NCI-H1417 treated with DMSO at 0.1 percent for 48 hours (cell line): Measurements from ENCODE around the gene TRAPPC3L.
A peak's percentile ranks its signal among the peaks of the same experiment; 100 is the strongest.

Experiments
- DNase-seq: peaks from one replicate; lab custom pipeline; 2025; lab: John Stamatoyannopoulos, UW

The TRAPPC3L gene

DNA sequence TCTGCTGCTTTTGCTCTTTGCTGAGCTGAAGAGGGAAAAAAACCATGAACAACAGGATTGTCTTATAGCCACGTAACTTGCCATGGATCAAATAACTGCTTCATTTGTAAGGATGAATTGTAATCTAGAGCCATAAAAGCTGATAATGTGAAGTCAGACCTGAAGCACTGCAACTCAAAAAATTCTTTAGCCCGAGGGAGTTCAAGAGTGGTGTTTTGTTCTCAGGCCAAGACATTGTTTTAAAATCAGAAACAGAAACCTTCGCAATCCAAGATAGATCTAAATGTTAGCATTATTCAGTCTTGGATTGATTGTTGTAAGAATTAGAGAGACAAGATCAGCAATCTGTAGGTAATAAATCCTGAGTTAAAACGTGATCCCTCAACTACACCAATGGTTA, at the start of gene TRAPPC3L:
TRAPPC3L (minus strand) TSS at position 34 of the 400 bp plus-strand sequence. CDS start 170 bp downstream, outside the sequence.
- no peak for DNase-seq

- no peak for DNase-seq
Measured at GRCh38 chr6:116595247-116595646, 49.8 kb upstream of the TRAPPC3L start.

DNA sequence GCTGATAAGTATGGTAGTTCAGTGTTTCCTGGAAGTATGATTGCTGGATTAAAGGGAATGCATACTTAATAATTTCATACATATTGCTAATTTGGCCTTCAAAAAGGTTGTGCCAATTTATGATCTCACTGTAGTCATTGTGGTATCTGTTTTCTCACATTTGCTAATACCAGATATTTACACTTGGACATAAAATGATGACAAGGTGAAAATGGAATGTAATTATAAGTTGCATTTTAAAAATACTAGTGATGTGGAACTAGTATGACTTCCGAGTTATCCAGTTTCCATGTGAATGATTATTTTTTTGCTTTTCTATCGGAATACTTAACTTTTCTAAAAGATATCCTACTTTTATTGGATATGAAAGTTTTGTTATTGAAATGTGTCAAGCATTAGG, 41.3 kb upstream of the TRAPPC3L start:
- no peak for DNase-seq

DNA sequence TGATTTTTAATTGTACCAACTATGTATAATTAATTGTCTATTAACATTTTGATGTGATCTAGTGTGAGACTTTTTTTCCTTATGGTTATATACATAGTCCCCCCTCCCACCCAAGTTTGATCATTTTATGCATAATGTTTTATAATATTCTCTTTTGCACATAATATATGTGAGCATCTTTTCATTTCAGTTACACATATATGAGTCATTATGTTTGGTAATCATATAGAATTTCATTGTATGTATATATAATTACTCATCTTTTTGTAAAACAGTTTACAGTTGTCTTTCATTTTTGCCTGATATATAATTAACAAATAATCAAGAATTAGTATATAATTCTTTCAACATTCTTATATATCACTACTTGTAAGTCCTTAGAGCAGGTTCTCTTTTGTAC, 40.8 kb upstream of the TRAPPC3L start:
- no peak for DNase-seq

GRCh38 chr6:116580198-116580597, 34.7 kb upstream of the TRAPPC3L start:
- DNase-seq, result no peak

DNA sequence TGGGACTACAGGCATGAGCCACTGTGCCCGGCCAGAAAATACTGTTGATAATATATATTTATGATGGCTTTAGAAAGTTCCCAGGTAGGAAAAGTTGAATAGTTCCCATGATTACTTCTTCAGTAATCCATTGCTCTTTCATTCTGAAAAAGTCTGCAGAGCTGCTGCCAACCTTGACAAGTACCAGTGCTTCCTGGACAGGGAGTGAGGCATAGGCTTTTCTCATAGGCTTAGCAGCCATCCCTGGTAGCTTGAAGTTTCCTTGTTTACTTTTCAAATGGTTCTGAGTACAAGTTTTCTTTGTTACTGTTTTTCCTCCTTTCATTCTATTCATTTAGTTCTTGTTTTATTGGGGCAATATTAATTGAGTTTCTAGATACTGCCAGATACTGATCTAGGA, 33.7 kb upstream of the TRAPPC3L start:
- DNase-seq, result no peak

DNA sequence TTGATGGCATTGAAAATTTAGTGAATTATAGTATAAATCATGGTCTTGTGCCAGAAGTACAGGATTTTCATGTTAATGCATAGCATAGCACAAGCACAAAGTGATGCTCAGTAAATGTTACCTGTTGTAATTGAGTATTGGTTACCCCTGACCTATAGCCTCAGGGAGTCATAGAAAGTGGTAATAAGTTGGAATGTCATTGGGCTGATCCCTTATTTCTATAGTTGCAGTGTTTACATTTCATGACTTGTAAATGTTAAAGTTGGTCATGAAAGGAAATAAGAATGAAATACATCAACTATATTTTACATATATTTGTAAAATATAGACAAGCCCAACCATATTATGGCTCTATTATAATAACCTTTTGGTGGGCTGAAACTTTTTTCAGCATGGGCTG, 32.9 kb upstream of the TRAPPC3L start:
- DNase-seq, result no peak

DNA sequence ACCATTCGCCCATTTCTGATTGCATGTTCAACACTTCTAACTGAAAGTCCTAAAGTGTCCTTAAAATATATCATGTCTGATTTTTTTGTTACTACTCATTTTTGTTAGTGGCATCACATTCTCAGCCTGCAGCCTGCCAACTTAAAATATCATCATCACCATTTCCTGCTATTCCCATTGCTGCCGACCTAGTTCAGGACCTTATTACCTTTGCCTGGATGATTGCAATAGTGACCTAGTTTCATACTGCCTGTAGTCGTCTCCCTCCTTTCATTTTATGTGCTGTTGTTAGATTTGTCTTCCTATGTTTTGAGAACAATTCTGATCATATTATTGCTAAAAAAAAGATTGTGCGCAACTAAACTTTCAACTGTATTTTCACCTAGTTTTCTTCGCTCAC, 32.0 kb upstream of the TRAPPC3L start:
- no peak for DNase-seq

- no peak for DNase-seq
Measured at GRCh38 chr6:116575227-116575626, 29.7 kb upstream of the TRAPPC3L start.

DNA sequence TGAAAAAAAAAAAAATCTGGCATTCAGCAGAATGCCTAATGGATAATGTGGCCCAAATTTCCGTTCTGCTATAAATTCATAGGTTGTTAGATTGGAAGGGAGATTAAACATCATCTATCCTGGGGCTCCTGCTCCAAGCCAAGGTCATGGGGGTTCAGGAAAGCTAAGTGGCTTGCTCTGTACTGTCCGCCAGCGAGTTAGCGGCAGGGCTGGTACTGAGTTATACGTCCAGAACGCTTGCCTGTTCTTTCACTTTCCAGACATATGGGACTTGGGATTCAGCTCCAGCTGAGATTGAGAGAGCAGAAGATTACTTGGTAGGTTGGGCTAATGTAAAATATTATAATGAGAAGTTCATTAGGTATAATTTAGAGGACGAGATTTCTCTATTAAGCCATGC, 26.7 kb upstream of the TRAPPC3L start:
- no peak for DNase-seq

DNA sequence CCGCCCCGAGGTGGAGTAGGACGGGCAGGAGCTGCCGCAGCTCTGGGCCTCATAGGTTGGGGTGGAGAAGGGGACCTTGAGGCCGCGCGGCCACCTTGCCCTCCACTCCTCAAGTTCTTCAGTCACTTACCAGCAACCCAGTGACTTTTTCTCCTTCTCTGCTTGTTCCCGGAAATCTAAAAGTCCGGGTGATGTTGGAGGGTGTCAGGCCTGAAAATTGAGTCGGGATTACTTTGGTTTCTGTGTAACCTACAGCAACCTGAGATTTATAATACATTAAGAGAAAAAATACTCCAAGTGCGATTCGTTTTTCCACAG, 26.2 kb upstream of the TRAPPC3L start:
- DNase-seq, result no peak

DNA sequence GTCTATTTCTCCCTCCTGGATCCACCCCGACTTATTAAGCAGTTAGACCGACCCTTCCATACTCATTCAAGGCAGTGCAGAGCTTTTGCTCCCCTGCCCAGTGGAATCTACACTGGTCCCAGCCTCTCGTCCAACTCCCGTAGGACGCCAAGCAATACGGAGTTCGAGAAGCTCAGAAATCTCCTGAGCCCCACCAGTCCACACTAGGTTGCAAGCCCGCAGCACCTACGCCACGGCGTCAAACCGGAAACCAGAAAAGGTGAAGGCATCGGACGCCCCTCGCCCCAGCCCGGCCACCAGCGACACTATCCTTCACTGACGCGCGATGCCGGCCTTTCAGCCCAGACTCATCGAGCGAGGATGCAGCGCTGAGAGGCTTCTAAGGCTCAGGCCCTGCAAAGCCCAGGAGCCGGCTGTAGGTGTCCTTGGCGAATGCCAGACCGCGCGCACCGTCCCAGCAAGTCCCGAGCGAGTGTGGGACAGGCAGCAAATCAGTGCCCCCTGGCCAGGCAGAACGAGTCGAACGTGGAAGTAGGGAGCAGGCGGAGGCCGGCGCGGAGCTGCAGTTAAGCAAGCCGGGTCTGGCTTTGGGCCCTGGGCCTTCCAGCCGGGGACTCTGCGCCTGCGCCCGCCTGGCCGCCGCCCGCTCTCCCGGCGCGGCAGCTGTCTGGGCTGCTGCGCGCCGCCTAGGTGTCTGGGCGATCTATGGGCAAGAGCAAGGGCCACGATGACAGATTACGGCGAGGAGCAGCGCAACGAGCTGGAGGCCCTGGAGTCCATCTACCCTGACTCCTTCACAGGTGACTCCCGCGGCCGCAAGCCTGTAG, 25.6 kb upstream of the TRAPPC3L start, which contains the start of gene RWDD1:
RWDD1 (plus strand) TSS at position 649 of the 827 bp plus-strand sequence; CDS start at position 728, 79 bp downstream.
- DNase-seq, result peak; percentile 92

DNA sequence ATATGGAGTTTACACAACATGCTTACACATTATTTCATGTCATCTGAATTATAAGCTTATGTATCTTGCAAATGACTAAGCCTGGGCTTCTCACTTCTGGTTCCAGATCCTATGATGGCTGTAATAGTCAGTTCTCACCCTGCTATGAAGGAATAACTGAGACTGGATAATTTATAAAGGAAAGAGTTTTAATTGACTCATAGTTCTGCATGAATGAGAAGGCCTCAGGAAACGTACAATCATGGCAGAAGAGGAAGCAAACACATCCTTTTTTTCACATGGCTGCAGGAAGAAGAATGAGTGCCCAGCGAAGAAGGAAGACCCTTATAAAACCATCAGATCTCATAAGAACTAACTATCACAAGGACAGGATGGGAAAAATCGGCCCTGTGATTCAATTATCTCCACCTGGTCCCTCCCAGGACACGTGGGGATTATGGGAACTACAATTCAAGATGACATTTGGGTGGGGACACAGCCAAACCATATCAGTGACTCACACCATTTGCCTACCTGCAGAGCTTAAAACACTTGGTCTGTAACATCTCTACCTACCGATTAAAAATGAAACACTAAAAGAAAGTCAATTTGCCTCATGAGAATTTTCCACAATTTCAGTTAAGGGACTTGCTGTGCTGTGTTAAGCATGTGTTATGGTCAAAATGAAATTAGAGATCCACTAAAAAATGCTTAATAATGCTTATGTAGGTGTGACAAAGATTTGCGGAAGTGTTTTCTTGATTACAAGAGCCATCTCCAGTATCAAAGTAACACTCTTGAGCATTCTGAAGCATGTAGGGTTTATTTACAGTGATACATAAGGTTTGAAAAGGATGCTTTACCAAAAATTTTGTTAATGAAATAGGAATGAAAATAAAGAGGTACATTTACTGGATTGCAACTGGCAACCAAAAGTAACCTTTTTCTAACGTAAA, 23.6 kb upstream of the TRAPPC3L start:
- DNase-seq, result no peak

DNA sequence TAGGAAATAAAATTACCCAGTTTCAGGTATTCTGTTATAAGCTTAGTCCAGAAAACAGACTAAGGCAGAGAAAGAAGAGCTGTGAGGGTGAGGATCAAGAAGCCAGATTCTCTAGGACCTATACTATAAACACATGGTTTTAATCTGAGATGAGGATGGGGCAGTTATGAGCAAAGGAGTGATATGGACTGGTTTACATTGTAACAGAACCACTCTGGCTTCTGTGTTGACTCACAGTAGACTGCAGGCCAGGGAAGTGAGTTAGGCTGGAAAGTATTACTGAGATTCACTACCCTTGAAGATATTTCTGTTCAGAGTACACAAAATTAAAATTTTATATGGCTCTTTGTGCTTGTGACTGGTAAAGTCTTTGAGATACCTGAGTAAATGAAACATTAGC, 22.6 kb upstream of the TRAPPC3L start:
- DNase-seq, result no peak

- DNase-seq, result no peak
Measured at GRCh38 chr6:116564921-116565872, 19.7 kb upstream of the TRAPPC3L start.

DNA sequence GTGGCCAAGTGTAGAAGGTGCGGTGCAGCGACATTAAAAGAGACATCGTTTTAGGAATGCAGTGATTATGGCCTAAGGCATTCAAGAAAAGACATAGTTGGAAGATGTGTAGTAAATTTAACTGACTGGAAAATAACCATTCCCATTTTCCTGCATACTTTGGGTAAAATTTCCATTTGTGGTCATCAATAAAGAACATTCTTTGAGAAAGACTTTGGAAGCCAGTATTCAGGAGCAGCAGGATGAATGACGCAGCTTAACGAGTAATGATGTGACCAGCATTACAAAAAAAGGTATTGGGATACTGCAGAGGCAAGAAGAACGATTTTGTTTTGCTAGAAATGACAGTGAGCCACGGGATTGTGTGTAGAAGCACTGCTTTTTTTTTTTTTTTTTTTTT, 18.8 kb upstream of the TRAPPC3L start:
- DNase-seq, result no peak

DNA sequence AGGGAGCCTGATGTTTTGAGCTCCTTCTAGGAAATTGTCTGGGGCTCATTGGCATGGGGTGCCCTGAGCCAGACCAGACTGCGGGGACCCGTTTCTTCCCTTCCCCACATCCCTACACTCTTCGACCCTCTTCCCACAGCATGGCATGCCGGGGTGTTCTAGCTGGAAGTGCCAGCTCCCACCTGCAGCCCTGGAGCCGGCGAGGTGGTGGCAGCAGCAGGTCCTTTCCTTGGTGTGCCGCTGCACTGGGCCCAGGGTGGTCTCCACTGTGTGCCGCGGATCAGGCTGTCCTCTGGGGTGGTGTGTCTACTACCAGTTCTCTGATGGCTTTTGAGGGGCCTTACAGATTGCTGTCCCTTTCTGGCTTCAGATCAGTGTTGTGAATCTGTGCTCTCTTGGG, 18.3 kb upstream of the TRAPPC3L start:
- no peak for DNase-seq

GRCh38 chr6:116562614-116563013, 17.1 kb upstream of the TRAPPC3L start:
- no peak for DNase-seq

DNA sequence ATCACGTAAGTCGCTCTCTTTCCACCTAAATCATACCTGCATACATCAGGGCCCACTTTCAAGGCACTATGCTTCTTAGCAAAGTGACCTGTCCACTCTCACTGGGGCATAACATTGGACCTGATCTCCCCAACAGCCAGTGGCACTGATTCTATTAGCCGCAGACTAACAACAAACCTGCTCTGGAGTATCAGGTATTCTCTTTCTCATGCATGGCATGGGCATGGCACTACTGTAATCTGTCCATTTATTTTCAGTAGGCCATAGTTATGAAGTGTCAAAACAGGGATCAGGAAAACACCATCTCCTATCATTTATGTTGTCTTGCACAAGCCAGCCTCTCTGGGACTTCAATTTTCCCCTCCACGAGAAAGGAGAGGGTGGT, 16.5 kb upstream of the TRAPPC3L start:
- DNase-seq, result no peak

DNA sequence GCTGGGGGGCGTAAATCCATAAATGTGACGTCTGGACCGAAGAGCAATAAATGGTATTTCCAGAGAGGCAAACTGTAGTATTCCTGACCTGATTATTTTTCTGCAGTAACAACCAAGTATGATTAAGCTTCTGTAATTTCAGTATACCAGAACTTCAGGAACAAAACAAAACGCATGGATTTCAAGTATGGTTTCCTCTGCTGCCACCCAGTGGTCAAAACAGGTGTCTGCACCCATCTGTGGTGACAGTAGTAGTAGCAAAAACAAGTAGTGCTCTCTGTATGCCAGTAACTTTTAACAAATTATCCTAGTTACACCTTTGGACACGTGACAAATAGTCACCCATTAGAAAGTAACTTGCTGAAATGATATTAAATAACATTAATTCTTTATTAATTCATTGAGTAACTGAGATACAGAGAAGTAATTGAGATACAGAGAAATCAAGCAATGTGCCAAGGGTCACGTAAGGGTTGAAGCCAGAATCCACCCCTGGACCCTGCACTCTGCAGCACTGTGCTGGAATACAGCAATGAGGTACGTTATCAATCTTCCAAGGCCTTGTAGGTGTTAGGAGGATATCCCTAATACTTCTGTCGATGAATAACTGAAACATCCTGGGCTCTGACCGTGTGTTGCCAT, 16.0 kb upstream of the TRAPPC3L start:
- DNase-seq, result no peak

DNA sequence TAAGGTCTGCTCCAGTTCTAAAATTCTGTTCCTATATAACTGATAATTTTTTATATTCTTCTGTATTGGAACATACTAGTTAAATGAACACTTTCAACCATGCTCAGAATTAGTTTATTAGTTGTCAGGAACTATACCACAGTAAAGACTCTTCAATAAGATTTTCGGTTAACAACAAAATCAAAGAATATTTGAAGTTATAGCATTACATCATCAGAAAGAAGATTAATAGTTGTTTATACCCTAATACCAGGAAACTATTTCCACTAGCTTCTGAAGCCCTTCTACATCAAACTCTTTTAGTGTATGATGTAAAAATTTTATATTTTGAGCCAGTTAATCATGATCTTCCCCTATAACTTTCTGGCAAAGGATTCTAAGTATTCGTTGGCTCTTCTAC, 14.6 kb upstream of the TRAPPC3L start:
- no peak for DNase-seq
